GM12892 (cell line): ENCODE measurements around the gene TTC28.

Source experiments
- POLR2A ChIP-seq: IDR thresholded peaks from 2 replicates; pipeline ENCODE4 v1.6.1; 2011; ENCODE audit warnings: low read depth, low read length, control low read depth
- TAF1 ChIP-seq: IDR thresholded peaks from 2 replicates; pipeline ENCODE4 v1.6.1; 2011; ENCODE audit warnings: low read depth, mild to moderate bottlenecking, control low read depth, low read length, borderline replicate concordance

DNA sequence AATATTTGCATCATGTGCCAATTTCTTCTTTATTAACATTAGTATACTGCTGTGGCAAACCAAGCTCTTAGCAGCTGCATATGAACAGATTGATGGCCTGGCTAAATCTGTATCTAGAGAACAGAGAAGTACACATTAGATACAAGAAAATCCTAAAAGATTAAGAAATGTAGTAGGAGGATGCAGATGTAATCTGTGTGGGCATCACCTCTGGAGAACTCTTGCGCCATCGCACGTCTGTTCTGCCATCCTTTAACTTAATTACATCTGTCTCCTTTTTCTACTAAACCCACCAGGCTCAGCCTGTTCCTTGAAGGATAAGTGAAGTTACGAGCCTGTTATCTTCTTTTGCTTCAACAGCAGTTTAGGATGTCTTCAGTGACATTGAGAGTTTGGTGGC lies 564.2 kb downstream of the TTC28 start:
- no peak for TF ChIP-seq TAF1
- TF ChIP-seq POLR2A = no peak
